HG03196 (cell line): ENCODE measurements around the gene USP54.

Source experiments
- ATAC-seq: cut with Tn5 transposase; IDR thresholded peaks from one replicate; pipeline ENCODE4 v1.9.1; 2021; ENCODE audit not compliant: unreplicated experiment

The USP54 gene

DNA sequence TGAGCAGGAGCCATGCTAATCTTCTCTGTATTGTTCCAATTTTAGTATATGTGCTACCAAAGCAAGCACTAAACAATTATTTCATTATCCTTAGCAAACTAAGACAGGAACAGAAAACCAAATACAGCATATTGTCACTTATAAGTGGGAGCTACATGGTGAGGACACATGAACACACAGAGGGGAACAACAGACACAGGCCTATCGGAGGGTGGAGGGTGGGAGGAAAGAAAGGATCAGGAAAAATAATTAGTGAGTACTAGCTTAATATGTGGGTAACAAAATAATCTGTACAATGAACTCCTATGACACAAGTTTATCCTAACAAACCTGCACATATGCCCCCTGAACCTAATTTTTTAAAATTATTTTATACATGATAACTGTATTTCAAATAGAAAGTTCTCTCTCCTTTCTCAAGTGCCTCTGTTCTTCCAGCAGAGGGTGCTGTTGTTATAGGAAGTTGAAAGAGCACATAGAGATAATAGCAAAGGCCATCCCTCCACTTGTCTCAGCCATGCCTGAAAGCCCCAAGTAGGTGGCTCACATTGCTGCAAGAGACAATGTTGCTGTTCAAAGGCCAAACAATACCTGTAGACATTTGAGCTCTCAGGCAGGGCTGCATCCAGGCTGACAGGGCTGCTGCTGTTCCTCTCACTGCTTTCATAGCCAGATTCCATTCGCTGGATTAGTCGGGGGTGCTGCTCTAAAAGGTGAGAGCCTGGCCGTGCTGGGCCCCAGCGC is 61.9 kb downstream of the USP54 start:
- ATAC-seq, result peak; percentile 63

DNA sequence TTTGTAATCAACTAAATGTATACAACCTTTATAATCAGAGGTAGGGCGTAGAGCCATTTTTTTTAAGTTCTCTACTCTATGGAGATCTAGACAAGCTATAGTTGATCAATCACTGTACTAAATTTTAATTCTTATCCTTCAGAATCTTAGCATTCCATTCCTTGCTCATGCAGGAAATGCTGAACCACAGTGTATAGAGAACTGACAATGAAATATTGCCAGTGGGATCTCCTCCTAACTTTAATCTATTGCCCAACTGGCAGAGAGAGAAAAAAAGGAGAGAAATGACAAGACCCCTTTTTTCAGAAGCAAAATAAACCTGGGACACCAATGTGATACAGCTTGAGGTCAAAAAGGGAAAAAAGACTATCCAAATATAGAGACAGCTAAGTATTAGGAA is 68.9 kb downstream of the USP54 start:
- ATAC-seq, result no peak

DNA sequence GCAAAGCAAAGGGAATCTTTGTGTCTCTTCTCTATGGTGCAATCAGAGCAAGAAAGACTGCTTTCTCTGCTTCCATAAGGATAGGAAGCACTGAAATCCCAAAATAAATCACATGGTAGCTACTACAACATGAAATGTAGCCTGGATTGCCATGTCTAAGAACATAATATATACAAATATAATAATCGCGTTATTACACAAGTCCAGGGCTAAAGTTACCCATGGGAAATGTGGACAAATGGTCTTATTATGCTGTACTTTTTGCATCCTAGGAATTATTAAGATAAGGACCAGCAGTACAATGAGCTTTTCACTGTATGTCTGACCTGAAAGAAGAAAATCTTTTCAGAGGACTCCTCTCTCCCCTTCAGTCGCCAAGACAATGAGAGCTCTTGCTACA is 71.8 kb downstream of the USP54 start:
- ATAC-seq, result no peak

DNA sequence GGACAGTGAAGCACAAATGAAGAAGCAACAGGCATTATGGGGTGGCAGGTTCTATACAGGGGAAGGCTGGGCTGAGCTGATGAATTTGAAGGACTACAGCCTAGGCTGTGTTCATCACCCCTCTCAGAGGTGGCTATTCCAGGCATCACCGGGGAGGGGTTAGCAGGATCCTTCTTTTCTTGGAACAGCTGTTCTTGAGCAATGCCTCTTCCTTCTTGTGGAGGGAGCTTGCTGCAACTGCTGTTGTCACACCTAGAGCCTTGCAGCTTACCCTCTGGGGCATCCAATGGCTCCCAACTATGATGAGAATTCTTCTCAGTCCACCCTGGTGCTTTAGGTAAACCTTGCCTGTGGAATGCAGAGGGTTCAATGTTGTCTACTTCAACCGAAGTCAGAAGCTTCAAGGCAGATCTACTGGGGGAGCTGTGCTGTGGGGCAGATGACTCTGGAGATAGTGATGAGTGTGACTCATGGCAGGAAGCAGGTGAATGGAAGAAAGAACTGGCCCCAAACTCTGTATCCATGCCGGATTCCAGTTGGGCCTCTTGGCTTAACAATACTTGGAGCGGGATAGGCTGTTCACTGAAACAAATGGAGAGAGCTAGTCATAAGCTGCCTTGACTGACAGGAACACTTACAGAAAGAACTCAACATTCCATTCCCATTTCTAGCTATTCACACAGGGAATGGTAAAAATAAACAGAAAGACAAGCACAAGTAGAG is 73.8 kb downstream of the USP54 start:
- no peak for ATAC-seq

DNA sequence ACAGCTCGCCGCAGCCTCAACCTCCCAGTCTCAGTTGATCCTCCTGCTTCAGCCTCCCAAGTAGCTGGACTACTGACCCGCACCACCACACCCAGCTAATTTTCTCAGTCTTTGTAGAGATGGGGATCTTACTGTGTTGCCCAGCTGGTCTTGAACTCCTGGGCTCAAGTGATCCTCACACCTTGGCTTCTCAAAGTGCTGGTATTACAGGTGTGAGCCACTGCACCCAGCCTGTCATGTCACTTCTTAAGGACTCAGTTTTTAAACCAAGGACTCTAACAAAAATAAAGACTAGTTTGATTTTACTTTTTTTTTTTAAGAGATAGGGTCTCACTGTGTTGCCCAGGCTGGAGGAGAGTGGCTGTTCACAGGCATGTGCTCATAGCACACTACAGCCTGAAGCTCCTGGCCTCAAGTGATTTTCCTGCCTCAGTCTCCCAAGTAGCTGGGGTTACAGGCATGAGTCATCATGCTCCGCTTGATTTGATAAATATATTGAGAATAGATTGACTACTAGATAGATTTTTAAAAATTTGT is 78.9 kb downstream of the USP54 start:
- no peak for ATAC-seq

DNA sequence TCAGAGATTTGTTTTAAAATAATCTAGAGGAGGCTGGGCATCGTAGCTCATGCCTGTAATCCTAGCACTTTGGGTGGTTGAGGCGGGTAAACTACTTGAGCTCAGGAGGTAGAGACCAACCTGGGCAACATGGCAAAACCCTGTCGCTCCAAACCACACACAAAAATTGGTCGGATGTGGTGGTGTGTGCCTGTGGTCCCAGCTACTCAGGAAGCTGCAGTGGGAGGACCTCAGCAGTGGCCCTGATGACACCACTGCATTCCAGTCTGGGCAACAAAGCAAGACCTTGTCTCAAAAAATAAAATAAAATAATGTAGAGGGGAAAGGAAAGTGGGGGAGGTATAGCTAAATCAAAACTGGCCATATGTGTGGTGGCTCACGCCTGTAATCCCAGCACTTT is 81.4 kb downstream of the USP54 start:
- ATAC-seq, result no peak

DNA sequence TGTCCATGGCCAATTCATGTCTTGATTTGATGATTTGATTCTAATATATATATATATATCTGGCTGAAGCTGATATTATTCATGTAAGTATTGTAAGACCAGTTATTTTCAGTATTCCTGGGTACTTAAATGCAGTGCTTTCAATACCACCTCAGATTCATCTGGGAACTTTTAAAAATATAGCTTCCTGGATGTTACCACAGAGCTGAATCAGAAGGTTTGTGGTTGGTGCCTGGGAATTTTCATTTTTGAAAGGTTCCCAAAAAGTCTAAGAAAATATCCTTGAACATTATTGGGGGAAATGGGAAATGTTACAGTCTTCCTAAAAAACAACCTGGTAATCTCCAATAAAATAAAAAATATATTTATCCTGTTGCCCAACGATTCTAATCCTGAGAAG is 84.7 kb downstream of the USP54 start:
- ATAC-seq, result no peak

DNA sequence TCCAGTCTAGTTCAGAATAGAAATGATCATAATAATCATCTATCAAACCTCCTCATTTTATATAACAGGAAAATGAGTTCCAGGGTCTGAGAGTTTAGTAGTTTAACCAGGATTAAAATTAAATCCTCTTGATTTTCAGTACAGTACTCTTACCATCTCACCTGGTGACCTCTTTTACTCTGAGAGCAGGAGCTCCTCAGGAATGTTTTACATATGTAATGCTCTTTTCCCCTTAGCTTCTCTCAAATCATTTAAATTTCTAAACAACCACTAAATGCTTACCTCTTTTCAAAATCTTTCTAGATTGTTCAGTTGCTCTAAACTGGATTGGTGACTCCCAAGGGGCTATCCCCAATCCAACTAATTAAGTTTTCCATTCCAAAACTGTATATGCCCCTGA is 85.1 kb downstream of the USP54 start:
- ATAC-seq, result no peak

DNA sequence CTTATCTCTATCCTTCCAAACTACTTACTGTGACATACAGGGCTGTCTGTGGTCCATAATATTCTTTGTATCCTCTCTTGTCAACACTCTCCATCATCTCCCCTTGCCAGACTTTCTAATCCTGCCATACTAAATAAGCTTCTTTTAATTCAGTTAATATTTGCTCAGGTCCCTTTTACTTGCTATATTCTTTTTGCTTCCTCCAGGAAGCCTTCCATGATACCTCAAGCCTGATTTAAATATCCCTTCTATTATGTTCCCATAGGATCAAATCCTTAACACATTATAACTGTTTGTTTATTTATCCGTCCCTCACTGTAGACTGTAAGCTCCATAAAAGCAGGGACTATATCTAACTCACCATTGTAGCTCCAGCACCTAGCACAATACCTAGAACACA is 88.1 kb downstream of the USP54 start:
- ATAC-seq, result no peak

DNA sequence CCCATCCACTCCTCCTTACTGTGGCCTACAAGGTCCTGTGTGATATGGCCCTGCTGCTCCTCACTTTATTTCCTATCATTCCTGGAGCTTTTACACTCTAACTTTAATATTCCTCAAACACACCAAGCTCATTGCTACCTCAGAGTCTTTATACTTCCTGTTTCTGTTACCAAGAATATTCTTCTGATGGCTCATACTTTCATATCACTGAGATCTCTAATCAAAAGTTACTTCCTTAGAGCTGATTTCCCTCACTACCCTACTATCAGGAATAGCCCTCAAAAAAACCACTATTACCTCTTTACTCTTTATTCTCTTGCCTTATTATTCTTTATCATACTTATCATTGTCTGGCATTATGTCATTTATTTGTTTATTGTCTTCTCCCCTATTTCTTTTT is 89.5 kb downstream of the USP54 start:
- no peak for ATAC-seq

DNA sequence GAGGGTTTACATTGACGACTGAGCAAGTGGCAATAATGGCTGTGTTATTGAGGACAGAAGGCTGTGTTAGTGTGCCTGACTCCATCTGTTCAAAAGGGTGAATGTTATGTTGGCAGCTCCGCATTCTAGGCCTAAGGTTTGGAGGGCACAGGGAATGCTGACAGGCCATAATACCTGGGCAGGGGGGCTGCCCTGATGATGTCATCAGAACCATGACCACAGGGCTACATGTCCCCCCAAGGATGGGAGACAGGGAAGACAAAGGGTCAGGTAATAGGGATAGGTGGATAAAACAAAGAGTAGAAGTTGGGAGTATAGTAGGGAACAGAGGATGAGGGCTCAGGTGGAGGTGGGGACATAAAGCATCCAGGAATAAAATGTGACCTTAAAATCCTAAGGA is 93.5 kb downstream of the USP54 start:
- ATAC-seq, result no peak

DNA sequence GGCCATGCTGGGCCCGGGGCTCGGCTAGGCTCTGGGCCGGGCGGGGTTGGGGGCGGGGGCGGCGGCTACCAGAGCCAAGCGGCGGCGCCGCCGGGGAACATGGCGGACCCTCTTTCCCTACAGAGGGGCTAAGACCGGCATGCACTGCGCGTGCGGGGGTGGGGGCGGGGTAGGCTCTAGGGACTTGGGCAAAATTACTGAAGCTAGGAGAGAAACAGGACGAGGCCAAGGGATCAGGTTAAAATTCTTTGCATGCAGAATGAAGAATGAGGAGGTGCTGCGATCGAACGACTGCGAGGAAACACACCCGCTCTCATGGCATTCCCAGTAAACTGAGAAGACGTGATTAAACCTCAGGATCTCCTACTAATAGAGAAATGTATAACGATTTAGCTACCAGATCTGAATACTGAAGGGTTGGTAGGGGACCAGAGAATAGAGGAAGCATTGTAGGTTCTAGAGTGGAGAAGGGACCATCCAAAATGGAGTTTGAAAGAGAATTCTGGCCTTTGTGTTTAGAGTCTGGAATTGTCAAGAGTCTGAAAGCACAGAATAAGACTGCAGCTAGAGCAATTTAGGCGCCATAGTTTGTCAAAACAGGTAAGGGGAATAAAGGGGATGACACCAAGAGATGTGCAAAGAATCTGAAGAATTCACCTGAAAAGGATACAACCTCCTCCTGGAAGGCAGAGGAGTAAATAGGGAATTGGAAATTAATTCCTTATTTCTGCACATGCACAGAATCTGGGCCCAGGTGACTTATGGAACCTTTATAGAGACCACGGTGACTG is 95.1 kb downstream of the USP54 start, which contains the start of gene PPP3CB:
Gene PPP3CB, minus strand, starts transcription at position 141 of the 791 bp plus-strand sequence. Its CDS starts 135 bp downstream, at position 6.
- ATAC-seq, result peak; percentile 59

DNA sequence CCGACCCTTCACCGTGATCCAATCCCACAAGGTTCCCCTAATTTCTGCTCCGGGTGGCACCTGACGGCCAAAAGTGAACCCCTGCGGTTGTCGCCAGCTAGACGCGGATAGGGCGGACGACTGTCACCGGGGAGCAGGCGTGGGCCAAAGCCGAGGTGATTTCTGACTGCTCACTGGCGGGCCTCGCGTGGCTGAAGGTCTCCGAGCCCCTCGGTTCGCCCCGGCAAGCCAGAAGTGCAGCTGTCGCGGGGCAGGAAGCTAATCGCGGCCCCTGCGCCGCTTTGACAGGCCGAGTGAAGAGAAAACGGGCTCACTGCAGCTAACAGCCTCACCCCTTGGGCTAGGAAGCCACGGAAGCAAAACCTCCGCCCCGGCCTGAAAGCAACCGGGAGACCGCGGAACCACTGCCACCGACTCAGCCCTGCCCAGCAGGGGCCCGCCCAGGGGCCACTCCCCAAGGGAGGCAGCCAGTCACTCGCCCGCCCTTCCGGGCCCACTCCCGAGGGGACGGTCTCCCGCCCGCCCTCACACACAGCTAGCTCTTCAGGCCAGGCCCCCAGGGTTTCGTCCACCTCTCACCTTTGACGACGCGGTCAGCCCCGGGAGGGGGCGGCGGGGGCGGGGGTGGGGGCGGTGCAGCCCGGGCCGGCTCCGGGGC is 95.8 kb downstream of the USP54 start:
- ATAC-seq, result peak; percentile 90

DNA sequence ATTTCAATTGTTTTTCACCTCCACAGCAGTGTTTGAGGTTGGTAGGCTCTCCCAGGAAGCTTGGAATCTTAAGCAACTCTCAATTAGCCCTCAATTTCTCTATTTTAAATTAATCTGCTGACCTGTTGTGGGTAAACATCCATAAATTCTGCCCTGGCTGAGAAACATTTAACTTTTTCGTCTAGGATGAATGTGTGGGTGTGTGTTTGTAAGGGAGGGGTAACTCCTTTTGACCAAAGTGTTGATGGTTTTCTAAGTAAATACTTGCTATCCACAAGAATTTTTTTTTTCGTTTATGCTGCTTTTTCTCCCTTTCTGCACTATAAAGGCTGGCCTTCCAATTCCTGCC is 96.3 kb downstream of the USP54 start:
- ATAC-seq, result no peak

DNA sequence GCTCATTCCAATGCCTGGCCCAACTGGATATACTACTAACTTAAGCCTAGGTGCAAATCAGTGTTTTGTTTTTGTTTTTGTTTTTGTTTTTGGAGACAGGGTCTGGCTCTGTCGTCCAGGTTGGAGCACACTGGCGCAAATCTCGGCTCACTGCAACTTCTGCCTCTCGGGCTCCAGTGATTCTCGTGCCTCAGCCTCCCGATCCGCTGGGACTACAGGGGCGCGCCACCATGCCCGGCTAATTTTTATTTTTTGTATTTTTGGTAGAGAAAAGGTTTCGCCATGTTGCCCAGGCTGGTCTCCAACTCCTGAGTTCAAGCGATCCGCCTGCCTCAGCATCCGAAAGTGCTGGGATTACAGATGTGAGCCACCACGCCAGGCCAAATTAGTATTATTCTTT is 96.9 kb downstream of the USP54 start:
- ATAC-seq, result no peak

DNA sequence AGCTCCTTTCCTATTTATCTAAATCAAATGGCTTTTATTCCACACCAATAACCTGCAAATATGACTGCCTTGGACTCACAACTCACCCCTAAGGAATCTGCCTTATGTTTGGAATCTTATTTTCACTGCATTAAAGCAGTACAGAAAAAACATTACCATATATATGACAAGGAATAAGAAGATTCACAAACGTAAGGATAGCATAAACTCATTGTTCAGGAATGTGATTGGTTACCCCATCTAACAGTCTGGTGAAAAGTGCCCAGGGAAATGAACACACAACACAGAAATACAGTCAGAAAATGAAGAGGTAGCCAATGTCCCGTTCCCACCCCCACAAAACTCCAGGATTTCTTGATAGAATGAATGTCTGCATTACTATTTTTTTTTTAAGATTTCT is 97.4 kb downstream of the USP54 start:
- no peak for ATAC-seq

DNA sequence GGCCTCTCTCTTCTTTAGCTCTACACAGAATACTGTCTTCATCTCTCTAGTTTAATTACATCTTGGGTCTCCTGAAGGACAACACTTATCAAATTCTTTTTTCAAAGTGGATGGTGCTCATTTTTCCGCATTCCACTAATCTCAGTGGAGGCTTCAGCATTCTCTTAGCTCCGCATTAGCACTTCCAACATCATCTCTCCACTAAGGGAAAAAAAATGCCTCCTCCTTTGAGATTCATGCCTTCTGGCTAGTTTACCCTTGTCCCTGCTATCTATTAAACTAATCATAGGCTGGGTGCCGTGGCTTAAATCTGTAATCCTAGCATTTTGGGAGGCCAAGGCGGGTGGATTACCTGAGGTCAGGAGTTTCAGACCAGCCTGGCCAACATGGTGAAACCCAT is 104.5 kb downstream of the USP54 start:
- no peak for ATAC-seq

DNA sequence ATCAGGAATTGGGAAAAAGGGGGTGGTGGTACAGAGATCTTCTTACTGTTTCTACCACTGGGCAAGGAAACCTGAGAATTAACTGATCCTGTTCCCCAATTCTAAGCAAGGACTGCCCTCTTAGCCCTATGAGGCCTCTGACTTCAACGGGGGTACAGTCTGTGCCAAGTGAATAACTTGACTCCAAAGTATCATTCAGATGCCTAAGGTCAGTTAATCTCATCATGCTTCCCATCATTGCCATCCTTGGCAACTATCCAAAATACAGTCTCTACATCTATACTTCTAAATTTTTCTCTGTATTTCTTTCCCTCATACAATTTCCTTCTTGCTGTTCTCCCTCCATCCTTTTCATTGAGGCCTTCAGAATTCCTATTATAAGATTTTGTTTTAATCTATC is 105.8 kb downstream of the USP54 start:
- ATAC-seq, result no peak

DNA sequence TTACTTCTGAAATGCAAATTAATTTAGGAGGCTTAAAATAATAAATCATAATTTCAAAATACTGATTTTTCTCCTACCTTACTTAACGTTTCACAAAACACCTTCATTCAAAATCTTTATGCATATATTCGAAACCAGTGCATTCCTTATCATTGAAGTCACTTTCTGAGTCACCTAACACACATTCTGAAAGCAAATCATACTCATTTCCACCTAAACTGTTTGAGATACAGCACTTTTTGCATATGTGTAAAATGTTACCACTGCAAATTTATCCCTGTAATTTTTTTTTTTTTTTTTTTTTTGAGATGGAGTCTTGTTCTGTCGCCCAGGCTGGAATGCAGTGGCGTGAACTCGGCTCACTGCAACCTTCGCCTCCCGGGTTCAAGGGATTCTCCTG is 111.0 kb downstream of the USP54 start:
- no peak for ATAC-seq

DNA sequence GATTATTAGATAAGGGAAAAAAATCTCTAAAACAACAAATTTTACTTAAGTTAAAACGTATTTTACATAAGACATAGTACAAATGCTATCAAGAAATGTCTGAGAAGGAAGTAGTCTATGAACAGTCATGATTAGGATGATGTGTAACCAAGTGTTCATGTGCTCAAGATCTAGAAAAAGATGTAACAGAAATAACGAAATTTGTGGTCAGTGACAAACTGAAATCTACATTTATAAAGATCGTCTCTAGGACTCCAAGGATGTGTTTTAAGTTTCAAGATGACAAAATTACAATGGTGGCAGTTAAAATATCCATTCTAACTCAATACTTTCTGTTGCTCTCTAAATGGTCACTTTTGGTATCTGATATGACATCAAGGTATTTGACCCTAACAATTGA is 112.5 kb downstream of the USP54 start:
- no peak for ATAC-seq

DNA sequence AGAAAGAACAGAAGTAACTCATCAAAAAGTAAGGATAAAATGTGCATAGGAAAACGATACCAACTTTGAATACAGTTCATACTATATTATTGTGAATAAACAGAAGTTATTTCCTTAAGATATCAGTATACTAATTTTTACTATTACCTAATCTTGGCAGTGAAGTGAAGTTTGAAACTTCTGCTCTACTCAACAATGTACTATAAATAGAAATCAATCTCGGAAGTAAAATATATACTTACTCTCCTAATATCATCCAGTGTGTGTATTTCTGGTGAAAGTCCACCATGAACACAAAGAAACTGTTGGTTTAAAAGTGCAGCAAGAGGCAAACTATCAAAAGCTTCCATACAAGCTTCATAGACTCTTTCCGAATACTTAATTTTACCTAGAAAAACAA is 119.9 kb downstream of the USP54 start:
- ATAC-seq, result no peak
